HG03175 (cell line): ENCODE results near the gene KRTAP29-1.

Source experiments
- ATAC-seq: cut with Tn5 transposase; IDR thresholded peaks from one replicate; pipeline ENCODE4 v1.9.1; 2021; ENCODE audit warnings: mild to moderate bottlenecking, moderate library complexity; ENCODE audit not compliant: unreplicated experiment

KRTAP29-1 gene

GRCh38 chr17:41329279-41329948 lies 26.8 kb upstream of the KRTAP29-1 start:
- no peak for ATAC-seq

GRCh38 chr17:41328207-41328606 lies 25.6 kb upstream of the KRTAP29-1 start:
- ATAC-seq = no peak

- ATAC-seq = no peak
Measured at GRCh38 chr17:41327411-41328120, 24.9 kb upstream of the KRTAP29-1 start.

- no peak for ATAC-seq
Measured at GRCh38 chr17:41326173-41327145, 23.8 kb upstream of the KRTAP29-1 start.

- ATAC-seq = no peak
Measured at GRCh38 chr17:41325611-41326010, 23.0 kb upstream of the KRTAP29-1 start.

- no peak for ATAC-seq
Measured at GRCh38 chr17:41325126-41325525, 22.5 kb upstream of the KRTAP29-1 start.

- no peak for ATAC-seq
Measured at GRCh38 chr17:41324180-41325075, 21.8 kb upstream of the KRTAP29-1 start.

GRCh38 chr17:41322903-41323895 lies 20.5 kb upstream of the KRTAP29-1 start:
- no peak for ATAC-seq

GRCh38 chr17:41322094-41322902 lies 19.6 kb upstream of the KRTAP29-1 start:
- ATAC-seq = no peak

GRCh38 chr17:41318231-41318630 lies 15.6 kb upstream of the KRTAP29-1 start:
- ATAC-seq = no peak

- no peak for ATAC-seq
Measured at GRCh38 chr17:41315814-41316445, 13.3 kb upstream of the KRTAP29-1 start.

- ATAC-seq = no peak
Measured at GRCh38 chr17:41315204-41315794, 12.6 kb upstream of the KRTAP29-1 start, which contains the start of gene KRTAP17-1. Gene KRTAP17-1 (minus strand): TSS chr17:41315710. CDS start chr17:41315650, 60 bp downstream.

GRCh38 chr17:41311111-41311510 lies 8.5 kb upstream of the KRTAP29-1 start:
- no peak for ATAC-seq

GRCh38 chr17:41308918-41309359 lies 6.3 kb upstream of the KRTAP29-1 start, which contains the start of gene KRTAP16-1:
Gene KRTAP16-1 (minus strand): TSS chr17:41309309. CDS start chr17:41309253, 56 bp downstream.
- peak; percentile 29 for ATAC-seq

GRCh38 chr17:41308251-41308917 lies 5.7 kb upstream of the KRTAP29-1 start:
- peak; percentile 55 for ATAC-seq

GRCh38 chr17:41307647-41308046 lies 5.0 kb upstream of the KRTAP29-1 start:
- ATAC-seq = no peak

GRCh38 chr17:41304091-41304490 lies 1.4 kb upstream of the KRTAP29-1 start:
- no peak for ATAC-seq
